H9 (cell line): Measurements from ENCODE around the gene F2. TPM values are rescaled to one million over a fixed set of nuclear protein-coding genes. Genes with fewer than 3 reads are reported as not detected.
A peak's percentile ranks its signal among the peaks of the same experiment; 100 is the strongest.

Source experiments
- DNase-seq: peaks from one replicate; pipeline ENCODE4 v3.0.0-alpha.2; 2017
- H2AFZ ChIP-seq: one replicate; pipeline ENCODE4 v1.6.1; 2013; ENCODE audit warnings: mild to moderate bottlenecking, low read length, control low read depth, moderate library complexity
- H2AK5ac ChIP-seq: 2 replicates; pipeline ENCODE4 v1.6.1; 2013; ENCODE audit warnings: low read length, control low read depth, mixed read lengths; ENCODE audit not compliant: insufficient read length
- H2BK120ac ChIP-seq: one replicate; pipeline ENCODE4 v1.6.1; 2013; ENCODE audit warnings: low read depth, mild to moderate bottlenecking, low read length, control low read depth, inconsistent platforms; ENCODE audit not compliant: poor library complexity, severe bottlenecking
- H2BK12ac ChIP-seq: 2 replicates; pipeline ENCODE4 v1.6.1; 2013; ENCODE audit warnings: low read length, control low read depth, mixed read lengths, low read depth; ENCODE audit not compliant: insufficient read length
- H2BK15ac ChIP-seq: 2 replicates; pipeline ENCODE4 v1.6.1; 2013; ENCODE audit warnings: low read depth, low read length, control low read depth
- H2BK20ac ChIP-seq: one replicate; pipeline ENCODE4 v1.6.1; 2013; ENCODE audit warnings: low read depth, mild to moderate bottlenecking, low read length, control low read depth, inconsistent platforms; ENCODE audit not compliant: poor library complexity, severe bottlenecking
- H2BK5ac ChIP-seq: 2 replicates; pipeline ENCODE4 v1.6.1; 2013; ENCODE audit warnings: low read length, control low read depth, mixed read lengths; ENCODE audit not compliant: insufficient read length
- H3K14ac ChIP-seq: 2 replicates; pipeline ENCODE4 v1.6.1; 2013; ENCODE audit warnings: low read length, control low read depth; ENCODE audit not compliant: insufficient read depth
- H3K18ac ChIP-seq: 2 replicates; pipeline ENCODE4 v1.6.1; 2013; ENCODE audit warnings: low read depth, mild to moderate bottlenecking, mixed read lengths, low read length, control low read depth; ENCODE audit not compliant: insufficient read length
- H3K23ac ChIP-seq: 2 replicates; pipeline ENCODE4 v1.6.1; 2013; ENCODE audit warnings: low read length, control low read depth, mixed read lengths, low read depth; ENCODE audit not compliant: insufficient read length
- H3K23me2 ChIP-seq: 2 replicates; pipeline ENCODE4 v1.6.1; 2013; ENCODE audit warnings: low read depth, mild to moderate bottlenecking, mixed read lengths, low read length, control low read depth; ENCODE audit not compliant: insufficient read length, poor library complexity, severe bottlenecking
- H3K27ac ChIP-seq: 2 replicates; pipeline ENCODE4 v1.5.1; 2013; ENCODE audit warnings: low read length, control low read depth, mixed read lengths, low read depth; ENCODE audit not compliant: insufficient read length
- H3K27me3 ChIP-seq: 2 replicates; pipeline ENCODE4 v1.6.1; 2013; ENCODE audit warnings: low read length, control low read depth, inconsistent platforms; ENCODE audit not compliant: insufficient read depth
- H3K4ac ChIP-seq: 2 replicates; pipeline ENCODE4 v1.6.1; 2013; ENCODE audit warnings: low read depth, mild to moderate bottlenecking, control low read depth, inconsistent platforms, low read length, moderate library complexity
- H3K4me1 ChIP-seq: 2 replicates; pipeline ENCODE4 v1.6.1; 2013; ENCODE audit warnings: low read length, control low read depth, inconsistent platforms; ENCODE audit not compliant: insufficient read depth
- H3K4me2 ChIP-seq: 2 replicates; pipeline ENCODE4 v1.6.1; 2013; ENCODE audit warnings: low read length, control low read depth, mixed read lengths; ENCODE audit not compliant: insufficient read length, insufficient read depth
- H3K56ac ChIP-seq: 2 replicates; pipeline ENCODE4 v1.6.1; 2013; ENCODE audit warnings: low read depth, mild to moderate bottlenecking, mixed read lengths, low read length, control low read depth; ENCODE audit not compliant: insufficient read length
- H3K79me1 ChIP-seq: 2 replicates; pipeline ENCODE4 v1.6.1; 2013; ENCODE audit warnings: low read depth, mild to moderate bottlenecking, moderate library complexity, low read length, control low read depth, inconsistent platforms; ENCODE audit not compliant: insufficient read depth, poor library complexity, severe bottlenecking
- H3K79me2 ChIP-seq: 2 replicates; pipeline ENCODE4 v1.6.1; 2013; ENCODE audit warnings: low read length, control low read depth, inconsistent platforms; ENCODE audit not compliant: insufficient read depth
- H3K9ac ChIP-seq: 2 replicates; pipeline ENCODE4 v1.6.1; 2013; ENCODE audit warnings: low read length, control low read depth, mixed read lengths; ENCODE audit not compliant: insufficient read length; ENCODE audit errors: extremely low read depth
- H3K9me3 ChIP-seq: one replicate; pipeline ENCODE4 v1.6.1; 2013; ENCODE audit warnings: low read depth, low read length, inconsistent platforms; ENCODE audit not compliant: control insufficient read depth
- H3T11ph ChIP-seq: one replicate; pipeline ENCODE4 v1.6.1; 2013; ENCODE audit warnings: mild to moderate bottlenecking, low read length, control low read depth, inconsistent platforms
- H4K20me1 ChIP-seq: one replicate; pipeline ENCODE4 v1.6.1; 2013; ENCODE audit not compliant: control insufficient read depth, insufficient read length, insufficient read depth
- H4K5ac ChIP-seq: 2 replicates; pipeline ENCODE4 v1.6.1; 2013; ENCODE audit warnings: low read depth, mild to moderate bottlenecking, mixed read lengths, low read length, control low read depth; ENCODE audit not compliant: insufficient read length
- H4K8ac ChIP-seq: replicated peaks from 2 replicates; pipeline ENCODE4 v1.6.1; 2013; ENCODE audit warnings: low read length, control low read depth, mixed read lengths, low read depth; ENCODE audit not compliant: insufficient read length
- H4K91ac ChIP-seq: 2 replicates; pipeline ENCODE4 v1.6.1; 2013; ENCODE audit warnings: low read depth, mild to moderate bottlenecking, moderate library complexity, mixed read lengths, low read length, control low read depth; ENCODE audit not compliant: insufficient read length
- H3K27ac Mint-ChIP-seq, 3 experiments: 2 replicates in 2 of 3; 3 replicates in 1 of 3; pipeline ENCODE4 v1.8.0; 2020 to 2021; ENCODE audit warnings: mixed read lengths in 3 of 3, mild to moderate bottlenecking in 1 of 3, moderate library complexity in 1 of 3
- H3K27me3 Mint-ChIP-seq: 2 replicates; pipeline ENCODE4 v1.8.0; 2021; ENCODE audit warnings: low read depth, mild to moderate bottlenecking, moderate library complexity, mixed read lengths
- H3K36me3 Mint-ChIP-seq, 3 experiments: 2 replicates in 2 of 3; 3 replicates in 1 of 3; pipeline ENCODE4 v1.8.0; 2020 to 2021; ENCODE audit warnings: low read depth in 3 of 3, mixed read lengths in 3 of 3; ENCODE audit not compliant: insufficient read depth in 1 of 3
- H3K4me1 Mint-ChIP-seq, 2 experiments: 2 replicates each; pipeline ENCODE4 v1.8.0; 2020; ENCODE audit warnings: mixed read lengths in 2 of 2
- H3K4me3 Mint-ChIP-seq, 2 experiments: 2 replicates in 1 of 2; 3 replicates in 1 of 2; pipeline ENCODE4 v1.8.0; 2020 to 2021; ENCODE audit warnings: mild to moderate bottlenecking in 2 of 2, mixed read lengths in 2 of 2, moderate library complexity in 1 of 2
- H3K9me3 Mint-ChIP-seq, 2 experiments: 2 replicates in 1 of 2; 3 replicates in 1 of 2; pipeline ENCODE4 v1.8.0; 2020; ENCODE audit warnings: mild to moderate bottlenecking in 2 of 2, mixed read lengths in 2 of 2, moderate library complexity in 1 of 2
- CTCF ChIP-seq: fragments of 200-600 bp; sonication (generic); conservative IDR thresholded peaks from 3 replicates; pipeline ENCODE4 v1.8.0; 2021; ENCODE audit warnings: antibody characterized with exemption, mild to moderate bottlenecking
- WGBS: extraction: QIAGEN DNeasy Blood & Tissue Kit; methylation state at CpG from one replicate; pipeline ENCODE4 v1.1.7; 2013; ENCODE audit warnings: missing lambda C conversion rate, low lambda C conversion rate, mixed read lengths; ENCODE audit not compliant: insufficient read length; ENCODE audit errors: extremely low coverage; 5-methylcytosine and 5-hydroxymethylcytosine counted together
- total RNA-seq: library from RNA; stranded (reverse); gene quantifications from 2 replicates; pipeline ENCODE4 v1.2.1, GENCODE V29; 2021

Gene F2
- total RNA-seq, 1 experiment from 2014 or later: not detected

- no peaks in the 10 kb centered on the region for H3K79me2 ChIP-seq
- no peak overlapping the region for H3K23ac ChIP-seq
- H3K4me1 ChIP-seq: 0 out of 2 replicates have a peak, but pooled peaks cover 3% of the 10 kb centered on the region
- H3K79me1 ChIP-seq: no peaks in the 10 kb centered on the region
- H3K27me3 ChIP-seq: no peaks in the 10 kb centered on the region
- H3K18ac ChIP-seq: no peak overlapping the region
- H3K4me3 Mint-ChIP-seq: no peak overlapping the region
- H3K14ac ChIP-seq: no peak overlapping the region; the same call in 1 of the 2 replicates
- H2AK5ac ChIP-seq: no peak overlapping the region
- no peaks in the 10 kb centered on the region for H3K27me3 Mint-ChIP-seq
- no peaks in the 10 kb centered on the region for H4K20me1 ChIP-seq
- H2AFZ ChIP-seq: no peak overlapping the region
- no peak overlapping the region for H2BK15ac ChIP-seq
- peak overlapping the region in 1 of 3 experiments; percentile 87; a peak in 1 of 7 replicates for H3K27ac Mint-ChIP-seq
- H3K56ac ChIP-seq: no peak overlapping the region
- WGBS: no CpG with 5 or more reads among the region's 25 CpGs
- no peaks in the 10 kb centered on the region for H3K9me3 ChIP-seq
- H4K5ac ChIP-seq: no peak overlapping the region
- no peaks in the 10 kb centered on the region for H3K9me3 Mint-ChIP-seq
- H3K4ac ChIP-seq: no peak overlapping the region
- no peak overlapping the region for H4K91ac ChIP-seq
- H3K9ac ChIP-seq: no peak overlapping the region
- H3K23me2 ChIP-seq: no peaks in the 10 kb centered on the region
- H3K27ac ChIP-seq: no peak overlapping the region
- no peak overlapping the region for H2BK12ac ChIP-seq
- no peak overlapping the region for H4K8ac ChIP-seq
- no peak for DNase-seq
- H3K36me3 Mint-ChIP-seq: no peaks in the 10 kb centered on the region
- no peak overlapping the region for H2BK5ac ChIP-seq
- H2BK120ac ChIP-seq: no peak overlapping the region
- no peak for TF ChIP-seq CTCF
- no peak overlapping the region for H3T11ph ChIP-seq
- no peak overlapping the region for H3K4me2 ChIP-seq
- H3K4me1 Mint-ChIP-seq: peaks cover 8 to 14% of the 10 kb centered on the region in 2 experiments
- H2BK20ac ChIP-seq: no peak overlapping the region
Measured at GRCh38 chr11:46719543-46720218, 668 bp downstream of the F2 start.
